Erythroblast (primary cell): Measurements from ENCODE around the gene PGLYRP2.
"Not testable (repeated sequence)": the region's sequence is repeated elsewhere in the genome, so short reads cannot be mapped to it uniquely, and the experiment has no call there.

Experiments
- GATA1 ChIP-seq: IDR thresholded peaks from 2 replicates; pipeline ENCODE4 v1.6.1; 2011; ENCODE audit warnings: low read depth, mild to moderate bottlenecking, control low read depth, low read length, moderate library complexity
- POLR2A ChIP-seq: IDR thresholded peaks from 2 replicates; pipeline ENCODE4 v1.6.1; 2011; ENCODE audit warnings: mild to moderate bottlenecking, low read length

DNA sequence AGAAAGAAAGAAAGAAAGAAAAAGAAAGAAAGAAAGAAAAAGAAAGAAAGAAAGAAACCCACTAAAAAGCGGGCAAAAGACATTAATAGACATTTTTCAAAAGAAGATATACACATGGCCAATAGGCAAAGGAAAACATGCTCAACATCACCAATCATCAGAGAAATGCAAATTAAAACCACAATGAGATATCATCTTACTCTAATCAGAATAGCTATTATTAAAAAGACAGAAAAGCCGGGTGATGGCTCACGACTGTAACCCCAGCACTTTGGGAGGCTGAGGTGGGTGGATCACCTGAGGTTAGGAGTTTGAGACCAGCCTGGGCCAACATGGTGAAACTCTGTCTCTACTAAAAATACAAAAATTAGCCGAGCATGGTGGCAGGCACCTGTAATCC, 5.5 kb downstream of the PGLYRP2 start:
- TF ChIP-seq GATA1, POLR2A: not testable (repeated sequence)
